WI38 (cell line): ENCODE measurements around the gene PDE4D.

Experiments
- H3K4me3 ChIP-seq: 2 replicates; pipeline ENCODE4 v1.5.1; 2011; ENCODE audit warnings: low read depth, mild to moderate bottlenecking, control low read depth, low read length
- TF ChIP-seq, protein P1 (sequence below): IDR thresholded peaks from 2 replicates; pipeline ENCODE4 v1.5.1; 2012; ENCODE audit warnings: low read depth, mild to moderate bottlenecking, control low read depth, low read length

The PDE4D gene

DNA sequence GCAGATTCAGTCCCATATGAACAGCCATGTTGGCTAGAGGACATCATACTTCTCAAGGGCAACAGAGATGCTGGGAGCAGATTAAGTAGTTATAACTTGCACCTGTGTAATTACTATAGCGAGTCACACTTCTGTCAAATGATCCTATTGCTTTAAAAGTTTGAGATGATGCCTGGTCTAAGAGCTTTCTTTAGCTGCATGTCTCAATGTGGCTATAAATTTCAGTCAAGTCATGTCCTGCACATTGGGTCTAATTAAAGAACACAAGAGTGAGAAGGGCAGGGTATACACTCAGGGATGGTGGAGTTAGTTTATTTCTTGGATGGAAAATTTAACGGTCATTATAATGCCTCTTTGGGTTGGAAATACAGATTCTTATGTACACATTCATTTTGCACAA lies 753.4 kb downstream of the PDE4D start:
- H3K4me3 ChIP-seq = no peak overlapping the region
- TF ChIP-seq, protein P1, sequence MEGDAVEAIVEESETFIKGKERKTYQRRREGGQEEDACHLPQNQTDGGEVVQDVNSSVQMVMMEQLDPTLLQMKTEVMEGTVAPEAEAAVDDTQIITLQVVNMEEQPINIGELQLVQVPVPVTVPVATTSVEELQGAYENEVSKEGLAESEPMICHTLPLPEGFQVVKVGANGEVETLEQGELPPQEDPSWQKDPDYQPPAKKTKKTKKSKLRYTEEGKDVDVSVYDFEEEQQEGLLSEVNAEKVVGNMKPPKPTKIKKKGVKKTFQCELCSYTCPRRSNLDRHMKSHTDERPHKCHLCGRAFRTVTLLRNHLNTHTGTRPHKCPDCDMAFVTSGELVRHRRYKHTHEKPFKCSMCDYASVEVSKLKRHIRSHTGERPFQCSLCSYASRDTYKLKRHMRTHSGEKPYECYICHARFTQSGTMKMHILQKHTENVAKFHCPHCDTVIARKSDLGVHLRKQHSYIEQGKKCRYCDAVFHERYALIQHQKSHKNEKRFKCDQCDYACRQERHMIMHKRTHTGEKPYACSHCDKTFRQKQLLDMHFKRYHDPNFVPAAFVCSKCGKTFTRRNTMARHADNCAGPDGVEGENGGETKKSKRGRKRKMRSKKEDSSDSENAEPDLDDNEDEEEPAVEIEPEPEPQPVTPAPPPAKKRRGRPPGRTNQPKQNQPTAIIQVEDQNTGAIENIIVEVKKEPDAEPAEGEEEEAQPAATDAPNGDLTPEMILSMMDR = no peak

DNA sequence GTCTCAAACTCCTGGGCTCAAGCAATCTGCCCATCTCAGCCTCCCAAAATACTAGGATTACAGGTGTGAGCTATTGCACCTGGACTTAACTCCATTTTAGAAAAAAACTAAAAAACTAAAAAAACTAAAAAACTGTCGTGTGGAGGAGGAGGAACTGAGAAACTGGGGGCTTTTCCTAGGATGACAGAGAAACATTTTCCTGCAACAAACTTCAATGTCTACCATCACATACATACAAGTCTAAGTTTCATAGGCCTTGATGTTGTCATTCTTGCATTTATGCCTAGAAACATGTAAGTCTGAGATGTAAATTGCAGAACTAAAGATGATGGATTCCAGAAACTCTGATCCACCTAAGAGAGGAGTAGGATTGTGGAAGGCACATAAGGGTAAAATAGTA lies 753.8 kb downstream of the PDE4D start:
- no peak overlapping the region for H3K4me3 ChIP-seq
- TF ChIP-seq, protein P1 = no peak

DNA sequence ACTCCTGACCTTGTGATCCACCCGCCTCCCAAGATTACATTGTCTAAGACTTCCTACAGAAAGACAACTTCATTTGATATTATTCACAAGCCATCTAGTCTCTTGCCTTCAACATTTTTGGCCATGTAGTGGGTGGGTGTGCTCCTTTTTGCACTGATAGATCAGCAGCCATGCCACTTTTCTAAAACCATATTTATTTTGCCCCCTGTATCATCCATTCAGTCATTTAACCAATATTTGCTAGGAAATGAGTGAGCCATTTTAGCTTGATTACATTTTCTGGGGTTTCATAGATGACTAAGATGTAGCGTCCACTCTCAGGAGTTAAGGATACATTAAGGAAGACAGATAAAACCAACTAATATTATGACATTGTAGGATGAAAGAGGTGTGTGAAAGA lies 755.0 kb downstream of the PDE4D start:
- TF ChIP-seq, protein P1 = no peak
- no peak overlapping the region for H3K4me3 ChIP-seq

DNA sequence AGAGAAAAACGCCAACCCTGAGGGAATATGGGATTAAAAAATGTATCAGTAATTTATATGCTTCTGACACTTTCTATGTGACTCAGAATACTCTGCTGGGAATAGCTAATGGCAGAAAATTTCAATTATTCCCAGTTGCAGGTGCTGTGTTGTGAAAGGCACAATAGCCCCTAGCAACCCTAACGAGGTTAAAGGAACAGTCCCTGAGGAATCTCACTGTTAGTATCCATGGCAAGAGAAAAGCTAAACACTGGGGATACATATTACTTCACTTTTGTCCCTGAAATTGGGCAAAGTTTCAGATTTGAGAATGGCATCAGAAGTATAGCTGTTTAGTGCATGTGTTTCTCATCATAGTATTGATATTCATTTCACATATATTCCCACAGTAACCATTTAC lies 755.7 kb downstream of the PDE4D start:
- no peak overlapping the region for H3K4me3 ChIP-seq
- TF ChIP-seq, protein P1 = no peak

DNA sequence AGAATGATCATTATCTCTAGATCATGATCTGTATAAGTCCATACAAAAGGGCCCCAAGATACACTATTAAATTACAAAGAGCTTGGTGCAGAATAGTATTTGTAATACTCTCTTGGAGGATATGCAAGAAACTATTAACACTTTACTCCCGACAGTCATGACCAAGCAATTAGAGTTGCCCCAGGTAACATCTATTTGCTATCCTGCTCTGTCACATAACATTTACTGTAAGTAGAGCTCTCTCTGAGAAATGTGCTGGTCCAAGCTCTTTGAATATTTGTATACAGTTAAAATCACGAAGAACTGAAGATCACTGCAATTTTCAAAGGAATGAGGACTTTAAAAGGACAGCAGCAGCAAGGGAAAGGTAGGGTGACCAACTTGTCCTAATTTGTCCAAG lies 757.0 kb downstream of the PDE4D start:
- TF ChIP-seq, protein P1 = no peak

DNA sequence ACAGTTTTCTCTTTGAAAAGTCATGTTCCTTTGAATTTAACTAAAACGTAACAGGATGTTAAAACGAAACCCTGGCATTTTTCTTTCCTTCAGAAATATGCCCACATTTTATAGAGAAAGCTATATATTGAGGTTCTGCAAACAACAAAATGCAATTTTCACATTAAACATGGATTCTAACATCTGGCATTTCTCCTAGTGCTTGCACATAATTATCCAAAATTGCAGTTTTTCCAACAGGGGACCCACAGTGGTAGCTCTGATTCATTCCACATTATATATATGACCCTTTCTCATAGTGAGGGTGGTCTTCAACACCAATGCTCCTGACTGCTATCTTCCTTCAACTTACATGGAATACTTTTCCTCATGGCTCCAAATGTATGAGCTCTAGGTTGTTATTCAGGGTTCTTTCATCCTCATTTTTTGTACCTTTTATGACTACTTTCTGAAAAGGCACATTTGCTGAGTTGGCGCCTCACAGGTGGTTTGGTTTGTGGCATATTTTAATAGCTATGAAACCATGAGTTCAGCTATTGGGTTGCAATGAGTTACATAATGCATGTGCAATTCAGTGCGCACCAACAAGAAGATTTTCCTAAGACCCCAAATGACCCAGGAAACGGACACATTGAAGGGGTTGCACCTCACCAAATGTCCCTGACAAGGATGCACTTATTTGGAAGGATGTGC lies 758.9 kb downstream of the PDE4D start:
- H3K4me3 ChIP-seq = no peak overlapping the region
- TF ChIP-seq, protein P1 = no peak

More for the DNA sequence above, 757.0 kb downstream of the PDE4D start:
- no peak overlapping the region for H3K4me3 ChIP-seq

DNA sequence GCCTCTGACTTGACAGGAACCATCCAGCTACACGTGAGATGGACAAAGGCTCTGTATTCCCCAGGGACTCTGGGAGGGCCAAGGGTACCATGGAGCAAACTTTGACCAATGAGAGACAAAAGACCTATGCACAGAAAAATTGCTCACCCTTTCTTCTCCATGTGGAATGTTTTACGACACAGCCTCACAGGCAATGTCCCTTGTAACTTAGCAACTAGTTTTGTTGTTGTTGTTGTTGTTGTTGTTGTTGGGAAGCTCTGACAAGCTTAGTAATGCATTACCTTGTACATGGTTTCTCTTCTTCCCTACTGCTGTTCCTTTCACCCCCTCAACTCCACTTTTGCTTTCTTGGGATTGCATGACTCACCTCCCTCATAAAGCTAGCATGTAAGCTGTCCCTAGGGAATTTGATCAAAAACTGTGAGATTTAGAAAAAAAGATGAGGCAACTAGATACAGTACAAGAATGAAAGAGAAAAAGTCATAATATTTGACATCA lies 759.7 kb downstream of the PDE4D start:
- TF ChIP-seq, protein P1 = no peak
- H3K4me3 ChIP-seq = no peak overlapping the region
